H7 (cell line): ENCODE measurements around the gene LPP. TPM values are rescaled to one million over a fixed set of nuclear protein-coding genes. Genes with fewer than 3 reads are reported as not detected.

Experiments
- DNase-seq: peaks from one replicate; pipeline ENCODE4 v3.0.0; 2012
- H3K27me3 ChIP-seq: 2 replicates; pipeline ENCODE4 v1.6.0; 2011; ENCODE audit warnings: mild to moderate bottlenecking, low read length; ENCODE audit not compliant: control insufficient read depth, insufficient read depth
- H3K36me3 ChIP-seq: replicated peaks from 2 replicates; pipeline ENCODE4 v1.5.1; 2011; ENCODE audit warnings: low read length; ENCODE audit not compliant: control insufficient read depth, insufficient read depth
- H3K4me3 ChIP-seq: 2 replicates; pipeline ENCODE4 v1.5.1; 2011; ENCODE audit warnings: low read depth, mild to moderate bottlenecking, control low read depth, low read length, moderate library complexity; ENCODE audit not compliant: insufficient read depth
- total RNA-seq: library from RNA; depleted of rRNA; stranded (reverse); fragments of >200 nt; shearing (Covaris generic); gene quantifications from 2 replicates; pipeline ENCODE4 v1.2.3, GENCODE V29; 2014

The LPP gene
- total RNA-seq, 1 experiment from 2014 or later, result 14.5 TPM

DNA sequence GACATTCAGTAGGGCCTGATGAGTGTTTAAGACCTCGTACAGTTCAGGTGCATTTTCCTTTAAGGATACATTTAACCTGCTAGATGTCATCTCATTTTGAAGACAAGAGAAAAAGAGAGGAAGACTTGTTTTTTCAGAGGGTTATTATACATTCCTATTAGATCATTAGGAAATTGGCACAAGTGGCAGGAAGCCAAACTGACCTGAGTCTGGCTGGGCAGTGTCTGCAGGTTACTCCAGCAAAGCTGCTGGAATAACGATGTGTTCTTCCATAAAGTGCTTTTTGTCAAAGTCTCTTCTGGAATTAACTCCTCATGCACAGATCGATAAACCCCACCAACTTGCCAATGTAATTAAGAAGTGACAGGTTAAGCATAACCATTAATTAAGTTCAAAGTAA, 621.5 kb downstream of the LPP start:
- Histone ChIP-seq H3K36me3 (no peaks in the 10 kb centered on the region; the same call in 1 of the 2 replicates), H3K27me3 (no peaks in the 10 kb centered on the region), H3K4me3 (no peak overlapping the region)
- no peak for DNase-seq

DNA sequence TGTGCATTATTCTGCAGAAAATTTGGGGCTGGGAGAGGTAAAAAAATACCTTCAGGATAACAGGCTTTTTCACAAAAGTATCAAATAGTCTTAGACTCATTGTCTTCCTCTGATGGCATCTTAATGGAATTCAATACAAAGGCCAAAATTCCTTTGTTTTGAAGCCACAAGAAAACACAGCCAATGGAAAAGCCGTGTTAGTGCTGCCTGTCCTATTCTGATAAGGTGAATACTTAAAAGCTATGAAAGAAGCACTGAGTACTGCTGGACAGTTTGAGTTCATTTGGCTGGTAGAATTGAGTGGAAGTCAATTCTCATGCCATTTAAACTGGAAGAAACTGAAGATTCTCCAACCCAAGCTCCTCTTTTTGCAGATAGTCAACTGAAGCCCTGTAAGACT, 622.5 kb downstream of the LPP start:
- DNase-seq, result no peak

DNA sequence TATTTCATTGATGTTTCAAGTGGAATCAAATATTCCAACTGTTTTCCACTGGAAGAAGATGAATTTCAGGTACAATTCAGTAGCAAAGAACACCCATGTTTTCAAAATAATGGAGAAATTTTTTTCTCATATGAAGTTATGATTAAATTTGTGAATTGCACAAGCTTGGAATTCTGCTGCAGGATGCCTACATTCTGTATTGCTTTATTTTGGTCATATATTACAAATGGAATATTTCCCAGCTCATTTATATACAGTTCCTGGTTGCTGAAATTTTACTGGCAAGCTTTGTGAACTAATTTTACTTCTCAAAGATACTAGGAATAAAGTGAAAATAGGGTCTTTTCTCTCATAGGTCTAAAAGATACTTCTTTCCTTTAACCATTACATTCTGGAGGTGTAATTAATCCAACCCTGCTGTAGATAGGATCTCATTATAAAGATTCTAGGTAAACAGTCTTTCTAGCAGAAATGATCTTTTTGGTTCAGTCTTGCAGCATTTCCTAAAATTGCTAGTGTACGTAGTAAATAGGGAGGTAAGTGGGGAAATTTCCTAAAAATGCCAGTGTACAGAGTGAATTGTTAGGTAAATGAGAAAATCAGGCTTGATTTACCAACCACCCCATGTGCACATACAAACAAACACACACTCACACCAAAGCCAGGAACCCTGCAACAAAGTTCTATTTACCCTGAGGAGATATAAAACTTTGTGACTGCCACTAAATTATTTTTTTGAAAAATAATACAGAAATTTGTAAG, 624.3 kb downstream of the LPP start:
- Histone ChIP-seq H3K4me3 (no peak overlapping the region), H3K36me3 (no peaks in the 10 kb centered on the region; the same call in 1 of the 2 replicates), H3K27me3 (no peaks in the 10 kb centered on the region)
- DNase-seq, result no peak

More for the DNA sequence above, 622.5 kb downstream of the LPP start:
- no peaks in the 10 kb centered on the region; the same call in 1 of the 2 replicates for H3K36me3 ChIP-seq
- no peaks in the 10 kb centered on the region for H3K27me3 ChIP-seq
- no peak overlapping the region for H3K4me3 ChIP-seq

GRCh38 chr3:188779281-188779980, 625.5 kb downstream of the LPP start:
- Histone ChIP-seq H3K4me3 (no peak overlapping the region), H3K27me3 (no peaks in the 10 kb centered on the region), H3K36me3 (no peaks in the 10 kb centered on the region; the same call in 1 of the 2 replicates)
- no peak for DNase-seq

DNA sequence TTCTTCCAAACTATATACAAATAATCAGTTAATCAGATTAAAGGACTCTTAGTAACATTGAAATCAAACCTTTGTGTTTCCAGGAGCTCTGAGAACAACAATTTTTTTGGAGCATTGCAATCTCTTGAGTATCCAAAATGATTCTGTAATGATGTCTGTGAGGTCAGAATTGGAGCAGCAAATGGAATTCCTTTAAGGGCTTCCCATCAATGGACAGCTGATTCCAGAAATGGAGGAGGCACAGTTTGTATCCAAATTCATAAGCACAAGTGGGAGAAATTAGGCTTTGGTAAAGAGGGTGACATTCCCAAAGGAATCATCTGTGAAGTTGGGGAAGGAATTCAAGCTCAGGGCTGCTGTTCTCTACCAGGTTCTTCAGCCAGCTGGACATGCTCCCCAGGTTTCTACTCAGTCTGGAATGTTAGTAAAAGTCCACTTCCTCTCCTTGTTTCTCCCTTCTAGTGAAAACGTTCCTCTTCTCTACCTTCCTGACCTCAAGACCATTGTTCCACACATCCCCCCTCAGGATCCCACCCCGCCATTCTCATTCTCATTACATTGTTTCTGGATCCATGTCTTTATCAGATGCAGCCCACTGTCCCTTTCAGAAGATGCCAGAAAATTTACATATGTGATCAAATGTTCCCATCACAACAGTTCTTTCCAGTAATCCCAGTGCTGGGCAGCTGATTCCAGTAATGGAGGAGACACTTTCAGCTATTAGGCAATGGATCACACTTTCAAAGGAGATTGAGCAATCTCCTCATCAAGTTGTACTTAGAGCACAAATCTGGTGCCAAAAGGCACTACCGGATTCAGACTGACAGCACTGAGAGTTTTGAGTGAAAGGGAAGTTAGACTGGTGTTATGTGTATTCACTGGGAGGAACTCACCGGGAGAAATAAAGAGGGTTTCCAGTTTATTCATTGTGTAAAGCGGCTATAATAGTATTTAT, 626.5 kb downstream of the LPP start:
- no peak overlapping the region for H3K4me3 ChIP-seq
- no peaks in the 10 kb centered on the region; the same call in 1 of the 2 replicates for H3K36me3 ChIP-seq
- no peak for DNase-seq

DNA sequence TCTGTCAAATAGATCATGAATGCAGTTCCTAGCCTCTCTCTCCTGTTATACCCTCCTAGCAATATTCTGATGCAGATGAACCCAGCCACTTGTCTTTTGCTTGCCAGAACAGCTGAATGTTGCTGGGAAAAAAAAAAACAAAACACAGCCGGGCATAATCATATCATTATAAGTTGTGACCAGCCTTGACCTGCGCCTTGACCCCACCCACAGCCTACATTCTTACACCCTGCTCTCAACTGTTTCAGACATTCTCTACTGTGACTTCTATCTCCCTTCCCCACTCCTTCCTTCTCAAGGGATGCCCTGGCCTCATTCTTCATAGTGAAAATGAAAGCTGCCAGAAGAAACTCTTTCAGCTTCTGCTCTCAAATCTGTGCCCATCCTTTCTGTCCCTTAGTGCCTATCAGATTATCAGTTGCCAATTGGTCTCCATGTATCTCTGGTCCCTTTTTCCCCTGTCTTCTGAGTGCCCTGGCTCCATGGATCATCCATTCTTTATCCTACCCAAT, 628.7 kb downstream of the LPP start:
- Histone ChIP-seq H3K27me3 (no peaks in the 10 kb centered on the region), H3K4me3 (no peak overlapping the region), H3K36me3 (no peaks in the 10 kb centered on the region)
- DNase-seq, result no peak

More for the DNA sequence above, 626.5 kb downstream of the LPP start:
- no peaks in the 10 kb centered on the region for H3K27me3 ChIP-seq

DNA sequence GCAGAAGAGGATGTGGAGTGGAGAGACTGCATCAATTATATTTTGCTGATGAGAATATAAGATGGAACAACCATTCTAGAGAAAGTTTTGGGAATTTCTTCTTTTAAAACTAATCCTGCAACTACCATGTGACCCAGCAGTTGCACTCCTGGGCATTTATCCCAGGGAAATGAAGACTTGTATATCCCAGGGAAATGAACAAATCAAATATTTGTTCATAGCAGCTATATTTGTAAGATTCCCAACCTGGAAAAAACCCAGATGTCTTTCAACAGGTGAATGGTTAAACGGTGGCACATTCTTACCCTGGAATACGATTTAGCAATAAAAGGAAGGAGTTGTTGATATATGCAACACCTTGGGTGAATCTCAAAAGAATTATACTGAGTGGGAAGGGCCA, 632.5 kb downstream of the LPP start:
- DNase-seq, result no peak
- no peaks in the 10 kb centered on the region for H3K27me3 ChIP-seq

GRCh38 chr3:188788621-188789081, 634.7 kb downstream of the LPP start:
- H3K36me3 ChIP-seq, result no peaks in the 10 kb centered on the region
- no peak for DNase-seq
- H3K27me3 ChIP-seq, result no peaks in the 10 kb centered on the region
- H3K4me3 ChIP-seq, result no peak overlapping the region

More for the DNA sequence above, 632.5 kb downstream of the LPP start:
- no peak overlapping the region for H3K4me3 ChIP-seq
- H3K36me3 ChIP-seq, result no peaks in the 10 kb centered on the region

GRCh38 chr3:188789251-188789650, 635.3 kb downstream of the LPP start:
- no peak overlapping the region for H3K4me3 ChIP-seq
- DNase-seq, result no peak
- no peaks in the 10 kb centered on the region for H3K36me3 ChIP-seq
- H3K27me3 ChIP-seq, result no peaks in the 10 kb centered on the region

DNA sequence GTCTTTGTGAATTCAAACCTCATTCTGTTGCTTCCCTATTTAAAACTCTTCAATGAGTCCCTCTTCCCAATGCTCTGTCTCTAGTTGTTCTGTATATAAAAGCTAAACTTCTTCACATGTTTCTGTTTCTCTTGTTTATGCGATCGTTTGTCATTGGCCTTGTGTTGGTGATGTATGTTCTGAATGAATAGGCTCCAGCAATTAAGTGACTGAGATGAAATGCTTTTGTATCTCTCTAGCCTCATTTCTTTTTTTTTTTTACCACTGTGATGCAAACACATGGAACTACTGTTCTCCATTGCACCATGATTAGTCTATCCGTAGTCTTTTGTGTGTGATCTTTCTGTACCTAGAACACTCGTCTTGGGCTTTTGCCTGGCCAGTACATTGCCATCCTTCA, 637.4 kb downstream of the LPP start:
- DNase-seq, result no peak
- H3K27me3 ChIP-seq, result no peaks in the 10 kb centered on the region
- H3K36me3 ChIP-seq, result no peaks in the 10 kb centered on the region
- no peak overlapping the region for H3K4me3 ChIP-seq

GRCh38 chr3:188792793-188793192, 638.8 kb downstream of the LPP start:
- no peaks in the 10 kb centered on the region for H3K27me3 ChIP-seq
- peak; percentile 13 for DNase-seq
- H3K36me3 ChIP-seq, result no peaks in the 10 kb centered on the region
- H3K4me3 ChIP-seq, result no peak overlapping the region

DNA sequence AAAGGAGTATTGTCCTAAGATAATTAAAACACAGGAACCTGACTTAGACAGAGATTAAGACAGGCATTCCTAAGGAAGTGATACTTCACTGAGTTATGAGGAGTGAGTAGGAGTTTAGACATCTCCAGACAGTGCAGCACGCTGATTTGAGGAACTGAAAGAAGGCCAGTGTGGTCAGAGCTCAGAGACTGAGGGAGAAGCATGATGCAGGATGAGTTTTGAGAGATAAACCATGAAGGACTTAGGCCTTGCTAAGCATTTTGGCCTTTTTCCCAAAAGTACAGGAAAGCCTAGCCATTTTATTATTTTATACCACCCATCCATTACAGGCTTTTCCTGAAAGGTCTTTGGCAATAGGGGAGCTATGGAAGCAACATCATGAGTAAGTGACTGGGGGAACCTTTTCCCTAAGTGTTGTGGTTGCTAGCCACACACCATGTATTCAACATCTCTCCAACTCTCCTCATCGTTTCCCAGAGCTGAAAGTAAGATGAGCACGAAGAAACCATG, 642.2 kb downstream of the LPP start:
- no peaks in the 10 kb centered on the region for H3K27me3 ChIP-seq
- H3K36me3 ChIP-seq, result no peaks in the 10 kb centered on the region
- no peak for DNase-seq
- H3K4me3 ChIP-seq, result no peak overlapping the region

DNA sequence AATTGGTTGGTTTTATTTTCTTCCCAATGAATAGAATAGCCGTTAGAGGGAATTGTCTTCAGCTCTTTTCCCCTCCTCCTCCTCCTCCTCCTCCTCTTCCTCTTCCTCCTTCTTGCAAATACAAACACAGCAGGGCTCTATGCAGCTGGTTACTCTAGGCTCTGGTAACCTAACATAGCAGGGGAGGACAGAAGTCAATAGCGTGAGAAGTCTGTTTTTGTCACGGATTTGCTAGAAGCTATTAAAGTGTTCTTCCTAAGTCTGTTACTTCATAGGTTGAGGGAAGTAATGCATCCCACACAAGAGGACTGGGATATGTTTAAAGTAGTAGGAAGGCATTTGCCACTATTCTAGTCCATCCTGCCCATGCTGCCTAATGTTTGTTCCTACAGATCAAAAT, 643.1 kb downstream of the LPP start:
- DNase-seq, result peak; percentile 3
- no peak overlapping the region for H3K4me3 ChIP-seq
- no peaks in the 10 kb centered on the region for H3K36me3 ChIP-seq
- no peaks in the 10 kb centered on the region for H3K27me3 ChIP-seq

DNA sequence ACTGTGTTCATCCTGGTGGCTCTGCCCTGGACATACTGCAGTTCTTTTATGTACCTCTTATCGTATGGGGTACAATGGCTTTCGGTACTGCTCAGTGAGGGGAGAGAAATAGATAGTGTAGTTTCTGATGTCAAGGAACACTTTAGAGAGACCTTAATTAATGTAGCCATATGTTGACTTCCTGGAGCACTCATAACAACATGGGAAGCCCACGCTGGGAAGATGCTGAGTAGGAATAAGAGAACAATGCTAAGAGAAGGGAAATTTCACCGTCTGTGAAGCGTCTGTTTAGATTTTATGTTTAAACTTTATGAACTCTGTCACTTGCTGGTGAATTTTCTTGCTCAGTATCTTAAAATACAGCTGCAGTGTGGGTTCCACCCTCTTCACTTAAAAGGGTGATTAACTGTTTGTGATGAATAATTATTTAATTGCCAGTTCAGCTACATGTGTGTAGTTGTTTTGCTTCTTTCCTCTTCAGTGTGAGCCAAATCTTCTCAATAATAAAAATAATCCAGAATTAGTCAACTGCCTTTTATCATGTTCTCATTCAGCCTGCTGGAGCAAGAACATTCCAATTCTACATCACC, 644.7 kb downstream of the LPP start:
- Histone ChIP-seq H3K4me3 (no peak overlapping the region), H3K36me3 (no peaks in the 10 kb centered on the region), H3K27me3 (no peaks in the 10 kb centered on the region)
- DNase-seq, result no peak
